ENCODE measurements around the gene SERPINB6.
"Not testable (repeated sequence)": the region's sequence is repeated elsewhere in the genome, so short reads cannot be mapped to it uniquely, and the experiment has no call there.

Gene SERPINB6

GRCh38 chr6:2971420-2972218, at the start of gene SERPINB6:
Gene SERPINB6 (minus strand): TSS chr6:2971567. CDS start chr6:2959332, 12,235 bp downstream.
- peak; percentile 53 for DNase-seq (ENCODE audit: low spot score)

GRCh38 chr6:3019749-3020320, 48.5 kb upstream of the SERPINB6 start:
- DNase-seq (ENCODE audit: low spot score): no peak

GRCh38 chr6:3019065-3019464, 47.7 kb upstream of the SERPINB6 start:
- DNase-seq (ENCODE audit: low spot score): no peak

GRCh38 chr6:3017304-3017703, 45.9 kb upstream of the SERPINB6 start:
- no peak for DNase-seq (ENCODE audit: low spot score)

GRCh38 chr6:3016473-3017280, 45.3 kb upstream of the SERPINB6 start:
- DNase-seq (ENCODE audit: low spot score): no peak

- no peak for DNase-seq (ENCODE audit: low spot score)
These were observed 43.8 kb upstream of the SERPINB6 start for GRCh38 chr6:3015144-3015543.

GRCh38 chr6:3014675-3015066, 43.3 kb upstream of the SERPINB6 start:
- no peak for DNase-seq (ENCODE audit: low spot score)

- no peak for DNase-seq (ENCODE audit: low spot score)
These were observed 42.7 kb upstream of the SERPINB6 start for GRCh38 chr6:3013901-3014674.

- no peak for DNase-seq (ENCODE audit: low spot score)
These were observed 42.1 kb upstream of the SERPINB6 start for GRCh38 chr6:3013486-3013885.

GRCh38 chr6:3011592-3011991, 40.2 kb upstream of the SERPINB6 start:
- DNase-seq (ENCODE audit: low spot score): no peak

GRCh38 chr6:3011158-3011557, 39.8 kb upstream of the SERPINB6 start:
- no peak for DNase-seq (ENCODE audit: low spot score)

GRCh38 chr6:3009930-3010329, 38.6 kb upstream of the SERPINB6 start:
- no peak for DNase-seq (ENCODE audit: low spot score)

GRCh38 chr6:3008712-3009265, 37.4 kb upstream of the SERPINB6 start:
- not testable (repeated sequence) for DNase-seq (ENCODE audit: low spot score)

- no peak for DNase-seq (ENCODE audit: low spot score)
These were observed 36.2 kb upstream of the SERPINB6 start for GRCh38 chr6:3007571-3007970.

GRCh38 chr6:3006476-3006875, 35.1 kb upstream of the SERPINB6 start:
- DNase-seq (ENCODE audit: low spot score): no peak

- DNase-seq (ENCODE audit: low spot score): no peak
These were observed 34.5 kb upstream of the SERPINB6 start for GRCh38 chr6:3005874-3006273.

GRCh38 chr6:3005077-3005476, 33.7 kb upstream of the SERPINB6 start:
- no peak for DNase-seq (ENCODE audit: low spot score)

GRCh38 chr6:3003226-3003625, 31.9 kb upstream of the SERPINB6 start:
- not testable (repeated sequence) for DNase-seq (ENCODE audit: low spot score)

GRCh38 chr6:3001773-3002293, 30.5 kb upstream of the SERPINB6 start:
- peak; percentile 69 for DNase-seq (ENCODE audit: low spot score)

GRCh38 chr6:3001146-3001772, 29.9 kb upstream of the SERPINB6 start:
- DNase-seq (ENCODE audit: low spot score): no peak
